NB4 (cell line): ENCODE results near the gene SYT8.

Experiments used
- DNase-seq: peaks from one replicate; pipeline ENCODE4 v3.0.0; 2010; ENCODE audit warnings: low read depth
- H3K4me3 ChIP-seq: one replicate; pipeline ENCODE4 v1.5.1; 2011; ENCODE audit warnings: mild to moderate bottlenecking, low read depth, low read length, moderate library complexity
- MAX ChIP-seq: IDR thresholded peaks from 2 replicates; pipeline ENCODE4 v1.6.1; 2011; ENCODE audit warnings: low read depth, low read length
- MYC ChIP-seq: IDR thresholded peaks from 2 replicates; pipeline ENCODE4 v1.6.1; 2011; ENCODE audit warnings: low read depth, low read length
- POLR2A ChIP-seq: IDR thresholded peaks from 2 replicates; pipeline ENCODE4 v1.6.1; 2011; ENCODE audit warnings: mild to moderate bottlenecking; ENCODE audit not compliant: insufficient read length; ENCODE audit errors: extremely low read depth
- TF ChIP-seq, protein P1 (sequence below): IDR thresholded peaks from one replicate; pipeline ENCODE4 v1.5.1; 2012; ENCODE audit warnings: low read depth, low read length

The SYT8 gene

GRCh38 chr11:1838426-1839144 is 3.8 kb downstream of the SYT8 start, which contains the start of gene TNNI2:
Gene TNNI2, plus strand, starts transcription at chr11:1838981. Its CDS starts 716 bp downstream, at chr11:1839697.
- no peak for TF ChIP-seq POLR2A
- TF ChIP-seq MYC, result no peak
- TF ChIP-seq MAX, result no peak
- TF ChIP-seq, protein P1, sequence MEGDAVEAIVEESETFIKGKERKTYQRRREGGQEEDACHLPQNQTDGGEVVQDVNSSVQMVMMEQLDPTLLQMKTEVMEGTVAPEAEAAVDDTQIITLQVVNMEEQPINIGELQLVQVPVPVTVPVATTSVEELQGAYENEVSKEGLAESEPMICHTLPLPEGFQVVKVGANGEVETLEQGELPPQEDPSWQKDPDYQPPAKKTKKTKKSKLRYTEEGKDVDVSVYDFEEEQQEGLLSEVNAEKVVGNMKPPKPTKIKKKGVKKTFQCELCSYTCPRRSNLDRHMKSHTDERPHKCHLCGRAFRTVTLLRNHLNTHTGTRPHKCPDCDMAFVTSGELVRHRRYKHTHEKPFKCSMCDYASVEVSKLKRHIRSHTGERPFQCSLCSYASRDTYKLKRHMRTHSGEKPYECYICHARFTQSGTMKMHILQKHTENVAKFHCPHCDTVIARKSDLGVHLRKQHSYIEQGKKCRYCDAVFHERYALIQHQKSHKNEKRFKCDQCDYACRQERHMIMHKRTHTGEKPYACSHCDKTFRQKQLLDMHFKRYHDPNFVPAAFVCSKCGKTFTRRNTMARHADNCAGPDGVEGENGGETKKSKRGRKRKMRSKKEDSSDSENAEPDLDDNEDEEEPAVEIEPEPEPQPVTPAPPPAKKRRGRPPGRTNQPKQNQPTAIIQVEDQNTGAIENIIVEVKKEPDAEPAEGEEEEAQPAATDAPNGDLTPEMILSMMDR, result no peak
- DNase-seq, result no peak
- H3K4me3 ChIP-seq, result no peak within 1 kb of the TSS

- H3K4me3 ChIP-seq, result no peak overlapping the region
- TF ChIP-seq MYC, result no peak
- no peak for TF ChIP-seq MAX
- no peak for TF ChIP-seq POLR2A
- TF ChIP-seq, protein P1, result no peak
- no peak for DNase-seq
These were observed 4.6 kb downstream of the SYT8 start for GRCh38 chr11:1839204-1839923.

DNA sequence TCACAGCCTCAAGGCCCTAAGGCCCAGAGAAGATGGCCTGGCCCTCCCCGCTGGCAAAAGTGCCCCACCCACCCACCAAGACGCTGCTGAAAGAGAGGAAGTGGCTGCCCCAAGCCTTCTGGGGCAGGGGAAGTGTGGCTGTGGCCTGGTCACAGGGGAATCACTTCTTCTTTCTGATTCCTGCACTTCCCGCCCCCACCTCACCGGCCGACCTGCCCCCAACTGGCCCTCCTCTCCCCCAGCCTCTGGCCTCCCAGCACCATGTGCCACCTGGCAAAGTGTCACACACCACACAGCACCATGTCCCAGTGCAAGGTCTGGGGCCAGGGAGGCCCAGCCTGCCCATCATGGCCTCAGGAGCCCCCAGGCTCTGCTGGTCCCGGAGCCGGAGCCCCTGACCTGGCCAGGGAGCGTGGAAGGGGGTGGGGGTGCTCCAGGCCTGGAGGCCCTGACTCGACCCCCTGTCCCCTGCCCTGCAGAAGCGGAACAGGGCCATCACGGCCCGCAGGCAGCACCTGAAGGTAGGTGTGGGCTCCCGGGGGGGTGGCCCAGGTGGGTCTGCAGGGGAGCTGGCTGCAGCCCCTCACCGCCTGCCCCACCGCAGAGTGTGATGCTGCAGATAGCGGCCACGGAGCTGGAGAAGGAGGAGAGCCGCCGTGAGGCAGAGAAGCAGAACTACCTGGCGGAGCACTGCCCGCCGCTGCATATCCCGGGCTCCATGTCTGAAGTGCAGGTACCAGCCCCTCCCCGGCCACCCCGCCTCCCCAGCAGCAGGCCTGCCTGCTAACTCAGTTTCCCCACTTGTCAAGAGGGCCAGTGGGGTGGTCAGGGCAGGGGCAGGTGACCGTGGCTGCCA is 5.4 kb downstream of the SYT8 start:
- TF ChIP-seq MYC (no peak), MAX (no peak), POLR2A (no peak)
- TF ChIP-seq, protein P1, result no peak
- H3K4me3 ChIP-seq, result no peak overlapping the region
- DNase-seq, result peak; percentile 85

GRCh38 chr11:1840780-1841480 is 6.1 kb downstream of the SYT8 start:
- no peak for DNase-seq
- H3K4me3 ChIP-seq, result no peak overlapping the region
- no peak for TF ChIP-seq POLR2A
- TF ChIP-seq MAX, result no peak
- no peak for TF ChIP-seq MYC
- TF ChIP-seq, protein P1, result no peak

DNA sequence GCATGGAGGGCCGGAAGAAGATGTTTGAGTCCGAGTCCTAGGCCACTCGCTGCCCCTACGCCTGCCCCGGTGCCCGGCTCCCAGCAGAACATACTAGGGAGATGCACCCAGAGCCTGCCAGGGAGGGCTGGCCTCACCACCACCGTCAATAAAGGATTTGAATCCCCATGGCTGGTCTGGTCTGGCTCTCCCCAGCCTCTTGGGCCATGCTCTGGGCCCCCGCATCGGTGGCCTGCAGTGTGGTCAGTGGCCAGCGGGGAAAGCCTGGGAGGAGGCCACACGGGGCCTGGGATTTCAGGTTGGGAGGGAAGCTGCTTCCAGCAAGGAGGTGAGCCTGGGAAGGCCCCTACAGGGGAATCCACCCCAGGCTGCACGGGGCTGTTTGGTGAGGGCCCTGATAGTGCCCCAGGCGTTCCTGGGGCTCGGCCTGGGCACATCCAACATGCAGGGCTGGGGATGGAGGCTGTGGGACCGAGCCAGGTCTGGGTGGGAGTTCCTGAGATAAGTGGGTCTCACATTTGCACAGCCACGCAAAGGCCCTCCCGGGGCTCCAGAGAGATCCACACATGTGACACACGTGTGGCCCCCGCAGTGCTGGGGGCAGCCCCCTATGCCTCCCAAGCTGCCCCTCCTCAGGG is 6.8 kb downstream of the SYT8 start:
- no peak for TF ChIP-seq MYC
- no peak overlapping the region for H3K4me3 ChIP-seq
- DNase-seq, result no peak
